HG03097 (cell line): Measurements from ENCODE around the gene SLC38A5.
"Not testable (repeated sequence)": the region's sequence is repeated elsewhere in the genome, so short reads cannot be mapped to it uniquely, and the experiment has no call there.

Experiments used
- ATAC-seq: cut with Tn5 transposase; IDR thresholded peaks from one replicate; pipeline ENCODE4 v1.9.1; 2021; ENCODE audit not compliant: unreplicated experiment, low FRiP score

Gene SLC38A5

GRCh38 chrX:48470110-48470832 lies at the start of gene SLC38A5:
SLC38A5 (minus strand) TSS chrX:48470260; CDS start chrX:48467924, 2,336 bp downstream.
- ATAC-seq, result no peak

- ATAC-seq, result not testable (repeated sequence)
Observed at GRCh38 chrX:48519481-48519880, 49.4 kb upstream of the SLC38A5 start.

- no peak for ATAC-seq
Observed at GRCh38 chrX:48516987-48517386, 46.9 kb upstream of the SLC38A5 start.

GRCh38 chrX:48516285-48516684 lies 46.2 kb upstream of the SLC38A5 start:
- no peak for ATAC-seq

- ATAC-seq, result no peak
Observed at GRCh38 chrX:48515842-48516241, 45.8 kb upstream of the SLC38A5 start.

GRCh38 chrX:48514868-48515460 lies 44.9 kb upstream of the SLC38A5 start:
- ATAC-seq, result no peak

- ATAC-seq, result no peak
Observed at GRCh38 chrX:48514126-48514806, 44.2 kb upstream of the SLC38A5 start.

- no peak for ATAC-seq
Observed at GRCh38 chrX:48513670-48514069, 43.6 kb upstream of the SLC38A5 start.

GRCh38 chrX:48512371-48512935 lies 42.4 kb upstream of the SLC38A5 start:
- ATAC-seq, result no peak

- no peak for ATAC-seq
Observed at GRCh38 chrX:48511560-48511959, 41.5 kb upstream of the SLC38A5 start.

- ATAC-seq, result no peak
Observed at GRCh38 chrX:48509619-48510018, 39.6 kb upstream of the SLC38A5 start.

- ATAC-seq, result no peak
Observed at GRCh38 chrX:48509245-48509590, 39.2 kb upstream of the SLC38A5 start.

GRCh38 chrX:48508400-48509244 lies 38.6 kb upstream of the SLC38A5 start, which contains the start of gene PORCN:
PORCN (plus strand) TSS chrX:48508992; CDS start chrX:48509821, 829 bp downstream.
- ATAC-seq, result peak; percentile 56

GRCh38 chrX:48507246-48507645 lies 37.2 kb upstream of the SLC38A5 start:
- no peak for ATAC-seq

- ATAC-seq, result no peak
Observed at GRCh38 chrX:48505481-48505880, 35.4 kb upstream of the SLC38A5 start.

- ATAC-seq, result no peak
Observed at GRCh38 chrX:48504261-48504660, 34.2 kb upstream of the SLC38A5 start.

GRCh38 chrX:48498374-48498809 lies 28.3 kb upstream of the SLC38A5 start:
- ATAC-seq, result no peak

- no peak for ATAC-seq
Observed at GRCh38 chrX:48497871-48498270, 27.8 kb upstream of the SLC38A5 start.

- ATAC-seq, result no peak
Observed at GRCh38 chrX:48496660-48497059, 26.6 kb upstream of the SLC38A5 start.

- no peak for ATAC-seq
Observed at GRCh38 chrX:48493890-48494364, 23.9 kb upstream of the SLC38A5 start.
